ENCODE results near the gene CD160.

- TF ChIP-seq POLR2A (IDR thresholded peaks at IDR 0.05) = no peak
- no peak for TF ChIP-seq EP300 (IDR thresholded peaks at IDR 0.05; ENCODE audit: low read depth)
These were observed 2.5 kb upstream of the CD160 start for GRCh38 chr1:145716641-145717345.

Measured in transverse colon (tissue), 1 donor.